ENCODE measurements around the gene FAXC.

- no peak for TF ChIP-seq POLR2AphosphoS5 (IDR thresholded peaks at IDR 0.05; ENCODE audit: low read depth, low read length)
- TF ChIP-seq TCF12 (IDR thresholded peaks at IDR 0.05) = no peak
- TF ChIP-seq FOXM1 (IDR thresholded peaks at IDR 0.05; ENCODE audit: low read depth) = no peak
- TF ChIP-seq, protein P1, sequence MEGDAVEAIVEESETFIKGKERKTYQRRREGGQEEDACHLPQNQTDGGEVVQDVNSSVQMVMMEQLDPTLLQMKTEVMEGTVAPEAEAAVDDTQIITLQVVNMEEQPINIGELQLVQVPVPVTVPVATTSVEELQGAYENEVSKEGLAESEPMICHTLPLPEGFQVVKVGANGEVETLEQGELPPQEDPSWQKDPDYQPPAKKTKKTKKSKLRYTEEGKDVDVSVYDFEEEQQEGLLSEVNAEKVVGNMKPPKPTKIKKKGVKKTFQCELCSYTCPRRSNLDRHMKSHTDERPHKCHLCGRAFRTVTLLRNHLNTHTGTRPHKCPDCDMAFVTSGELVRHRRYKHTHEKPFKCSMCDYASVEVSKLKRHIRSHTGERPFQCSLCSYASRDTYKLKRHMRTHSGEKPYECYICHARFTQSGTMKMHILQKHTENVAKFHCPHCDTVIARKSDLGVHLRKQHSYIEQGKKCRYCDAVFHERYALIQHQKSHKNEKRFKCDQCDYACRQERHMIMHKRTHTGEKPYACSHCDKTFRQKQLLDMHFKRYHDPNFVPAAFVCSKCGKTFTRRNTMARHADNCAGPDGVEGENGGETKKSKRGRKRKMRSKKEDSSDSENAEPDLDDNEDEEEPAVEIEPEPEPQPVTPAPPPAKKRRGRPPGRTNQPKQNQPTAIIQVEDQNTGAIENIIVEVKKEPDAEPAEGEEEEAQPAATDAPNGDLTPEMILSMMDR (IDR thresholded peaks at IDR 0.05) = no peak
These were observed 79.4 kb downstream of the FAXC start for GRCh38 chr6:99270030-99270429.

Data from SK-N-SH (cell line).